ENCODE data around the gene DISP2.

The DISP2 gene

DNA sequence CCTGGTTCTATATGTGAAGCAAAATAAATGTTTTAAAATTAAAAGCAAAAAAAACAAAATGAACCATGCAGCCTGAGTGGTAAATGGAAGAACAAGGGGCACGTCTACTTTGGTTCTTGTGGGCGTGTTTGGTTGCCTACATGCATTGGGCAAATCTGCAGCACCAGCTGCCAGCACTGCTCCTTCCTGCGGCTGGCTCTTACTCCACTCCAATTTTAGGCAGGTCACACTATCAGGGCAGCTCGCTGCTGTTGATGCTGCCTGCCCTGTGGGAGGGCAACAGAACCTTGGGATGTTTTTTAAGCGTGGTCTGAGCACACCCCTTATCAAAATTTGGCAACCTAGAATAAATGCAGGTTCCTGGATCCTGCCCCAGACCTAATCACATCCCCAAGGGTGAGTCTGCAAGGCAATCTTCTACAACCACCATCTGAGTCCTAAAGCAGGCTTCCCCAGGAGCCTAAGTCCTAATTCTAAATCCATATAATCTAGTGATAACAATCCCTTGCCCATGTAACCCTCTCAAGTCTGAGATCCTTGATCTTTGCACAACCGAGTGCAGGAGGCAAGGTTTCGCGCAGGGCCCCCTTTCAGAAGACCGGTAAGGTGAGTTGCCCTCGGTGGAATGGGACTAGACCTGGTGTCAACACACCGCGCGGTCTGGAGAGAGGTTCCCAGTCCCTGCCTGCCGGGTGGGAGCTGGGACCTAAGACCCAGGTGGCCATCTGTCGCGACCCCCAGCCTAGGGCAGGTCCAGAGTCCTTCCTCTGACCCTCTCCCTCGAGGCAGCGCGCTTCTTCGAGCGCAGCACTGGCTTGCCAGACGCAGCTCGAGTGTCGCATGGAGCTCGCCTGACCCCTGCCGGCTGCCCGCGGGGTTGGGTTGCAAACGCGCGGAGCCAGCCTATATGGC lies 63.5 kb downstream of the DISP2 start:
- DNase-seq (ENCODE audit: low read depth in 2 of 2), result peak; percentile 45 to 61

DNA sequence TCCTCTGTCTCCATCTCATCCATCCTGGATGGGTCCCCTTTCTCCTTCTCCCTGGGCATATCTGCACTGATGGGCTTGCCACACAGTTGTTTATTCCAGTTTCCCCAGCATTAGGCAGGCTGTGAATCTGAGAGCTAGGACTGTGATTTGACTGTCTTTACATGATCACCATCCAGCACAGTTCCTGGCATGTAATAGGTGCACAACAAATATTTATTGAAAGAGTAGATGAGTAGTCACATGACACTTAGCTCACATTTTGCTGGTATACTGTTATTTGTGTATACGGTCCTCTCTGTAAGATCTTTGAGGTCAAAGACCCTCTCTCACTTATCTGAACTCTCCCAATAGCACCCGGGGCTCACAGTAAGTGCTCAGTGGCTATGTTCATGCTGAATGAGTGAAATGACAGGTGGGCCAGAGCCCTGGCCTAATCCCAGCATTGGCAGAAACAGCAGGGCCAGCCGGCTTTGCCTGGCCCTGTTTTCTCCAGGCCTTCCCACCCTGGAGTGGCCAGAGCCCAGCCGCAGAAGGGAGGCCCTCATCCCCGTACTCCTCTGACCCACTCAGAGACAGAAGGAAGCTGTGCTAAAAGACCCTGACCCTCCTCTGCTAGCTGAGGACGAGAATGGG lies 66.6 kb downstream of the DISP2 start:
- DNase-seq (ENCODE audit: low read depth in 2 of 2), result no peak

- DNase-seq (ENCODE audit: low read depth in 2 of 2), result no peak
Observed at GRCh38 chr15:40425681-40426080, 67.7 kb downstream of the DISP2 start.

- no peak for DNase-seq (ENCODE audit: low read depth in 2 of 2)
Observed at GRCh38 chr15:40427188-40427587, 69.2 kb downstream of the DISP2 start.

DNA sequence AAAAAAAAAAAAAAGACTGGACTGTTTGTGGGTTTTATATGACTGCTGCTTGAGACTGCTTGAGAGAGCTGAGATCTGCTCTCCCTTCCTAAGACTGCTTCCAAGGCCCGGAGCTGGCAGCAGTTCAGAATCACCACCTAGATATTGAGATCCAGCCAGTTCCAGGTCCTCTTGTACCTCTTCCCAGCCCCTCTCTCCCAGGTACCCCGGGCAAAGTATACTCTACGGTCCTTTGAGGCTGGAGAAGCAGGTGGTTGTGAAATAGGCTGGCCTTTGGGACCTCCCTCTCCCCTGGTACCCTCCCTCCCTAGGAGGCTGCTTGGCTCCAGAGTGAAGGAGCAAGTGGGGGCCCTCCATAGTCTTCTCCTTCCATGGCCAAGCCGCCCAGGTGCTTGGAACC lies 70.2 kb downstream of the DISP2 start:
- no peak for DNase-seq (ENCODE audit: low read depth in 2 of 2)

All from activated CD8-positive, alpha-beta memory T cell treated with anti-CD3 and anti-CD28 coated beads for 4 hours (primary cell).